ENCODE measurements around the gene PEAK3.

The PEAK3 gene

GRCh38 chr19:2323707-2324106 lies 41.7 kb upstream of the PEAK3 start:
- H3K27me3 ChIP-seq (replicated peaks): no peaks in the 10 kb centered on the region
- TF ChIP-seq CTCF (IDR thresholded peaks at IDR 0.05; ENCODE audit: low read depth, low read length, missing control alignments): no peak
- in situ Hi-C loops (cut with HindIII; ENCODE audit: low pct_ligation_motif_present, low sequenced_read_pairs): no loop called here
- H3K27ac ChIP-seq: no peak overlapping the region
- peaks cover 16% of the 10 kb centered on the region for H3K36me3 ChIP-seq (replicated peaks)
- H3K4me3 ChIP-seq (ENCODE audit: low read depth, low read length): no peak overlapping the region
- no peak for DNase-seq

GRCh38 chr19:2321565-2322283 lies 39.7 kb upstream of the PEAK3 start:
- DNase-seq: no peak
- no peak overlapping the region for H3K4me3 ChIP-seq (ENCODE audit: low read depth, low read length)
- no peak overlapping the region for H3K27ac ChIP-seq
- H3K36me3 ChIP-seq (replicated peaks): peaks cover 16% of the 10 kb centered on the region
- no peak for TF ChIP-seq CTCF (IDR thresholded peaks at IDR 0.05; ENCODE audit: low read depth, low read length, missing control alignments)
- in situ Hi-C loops (cut with HindIII; ENCODE audit: low pct_ligation_motif_present, low sequenced_read_pairs): no loop called here
- no peaks in the 10 kb centered on the region for H3K27me3 ChIP-seq (replicated peaks)

- no peak for DNase-seq
- TF ChIP-seq CTCF (IDR thresholded peaks at IDR 0.05; ENCODE audit: low read depth, low read length, missing control alignments): no peak
- in situ Hi-C loops (cut with HindIII; ENCODE audit: low pct_ligation_motif_present, low sequenced_read_pairs): no loop called here
- peaks cover 16% of the 10 kb centered on the region for H3K36me3 ChIP-seq (replicated peaks)
- H3K4me3 ChIP-seq (ENCODE audit: low read depth, low read length): no peak overlapping the region
- no peak overlapping the region for H3K27ac ChIP-seq
- H3K27me3 ChIP-seq (replicated peaks): no peaks in the 10 kb centered on the region
These were observed 39.0 kb upstream of the PEAK3 start for GRCh38 chr19:2320939-2321338.

GRCh38 chr19:2320049-2320448 lies 38.1 kb upstream of the PEAK3 start:
- no peaks in the 10 kb centered on the region for H3K27me3 ChIP-seq (replicated peaks)
- TF ChIP-seq CTCF (IDR thresholded peaks at IDR 0.05; ENCODE audit: low read depth, low read length, missing control alignments): no peak
- in situ Hi-C loops (cut with HindIII; ENCODE audit: low pct_ligation_motif_present, low sequenced_read_pairs): no loop called here
- no peak overlapping the region for H3K27ac ChIP-seq
- no peak overlapping the region for H3K4me3 ChIP-seq (ENCODE audit: low read depth, low read length)
- H3K36me3 ChIP-seq (replicated peaks): peaks cover 16% of the 10 kb centered on the region
- no peak for DNase-seq

GRCh38 chr19:2319551-2319950 lies 37.6 kb upstream of the PEAK3 start:
- peaks cover 16% of the 10 kb centered on the region for H3K36me3 ChIP-seq (replicated peaks)
- in situ Hi-C loops (cut with HindIII; ENCODE audit: low pct_ligation_motif_present, low sequenced_read_pairs): no loop called here
- H3K27ac ChIP-seq: no peak overlapping the region
- no peaks in the 10 kb centered on the region for H3K27me3 ChIP-seq (replicated peaks)
- no peak overlapping the region for H3K4me3 ChIP-seq (ENCODE audit: low read depth, low read length)
- TF ChIP-seq CTCF (IDR thresholded peaks at IDR 0.05; ENCODE audit: low read depth, low read length, missing control alignments): no peak
- no peak for DNase-seq

GRCh38 chr19:2318923-2319322 lies 36.9 kb upstream of the PEAK3 start:
- Histone ChIP-seq H3K27me3 (replicated peaks) (no peaks in the 10 kb centered on the region), H3K27ac (no peak overlapping the region), H3K4me3 (ENCODE audit: low read depth, low read length) (no peak overlapping the region), H3K36me3 (replicated peaks) (peaks cover 12% of the 10 kb centered on the region)
- in situ Hi-C loops (cut with HindIII; ENCODE audit: low pct_ligation_motif_present, low sequenced_read_pairs): no loop called here
- DNase-seq: no peak
- no peak for TF ChIP-seq CTCF (IDR thresholded peaks at IDR 0.05; ENCODE audit: low read depth, low read length, missing control alignments)
